ENCODE results near the gene HPCAL1. TPM values are rescaled to one million over a fixed set of nuclear protein-coding genes. Genes with fewer than 3 reads are reported as not detected.

HPCAL1 gene
- total RNA-seq, 1 donor from 2014 or later, result 160 TPM

- Histone ChIP-seq H3K9me3 (no peaks in the 10 kb centered on the region), H3K27me3 (no peaks in the 10 kb centered on the region), H3K4me3 (no peak overlapping the region), H3K36me3 (no peaks in the 10 kb centered on the region), H3K4me1 (peaks cover 43% of the 10 kb centered on the region), H3K27ac (no peak overlapping the region)
- ATAC-seq, result no peak
- DNase-seq, result no peak
- TF ChIP-seq CTCF (IDR thresholded peaks at IDR 0.05), result no peak
- intact Hi-C loops (cut with DNase I), result no loop called here
Observed at GRCh38 chr2:10309286-10309685, 6.6 kb downstream of the HPCAL1 start.

- H3K4me1 ChIP-seq, result peaks cover 32% of the 10 kb centered on the region
- ATAC-seq, result no peak
- no peak for DNase-seq
Observed at GRCh38 chr2:10310309-10310888, 7.7 kb downstream of the HPCAL1 start.

GRCh38 chr2:10311736-10312135, 9.0 kb downstream of the HPCAL1 start:
- Histone ChIP-seq H3K36me3 (no peaks in the 10 kb centered on the region), H3K4me1 (peaks cover 20% of the 10 kb centered on the region), H3K27ac (no peak overlapping the region), H3K27me3 (no peaks in the 10 kb centered on the region), H3K9me3 (no peaks in the 10 kb centered on the region), H3K4me3 (no peak overlapping the region)
- intact Hi-C loops (cut with DNase I), result no loop called here
- TF ChIP-seq CTCF (IDR thresholded peaks at IDR 0.05), result no peak
- ATAC-seq, result no peak
- DNase-seq, result no peak

More at GRCh38 chr2:10310309-10310888, 7.7 kb downstream of the HPCAL1 start:
- TF ChIP-seq CTCF (IDR thresholded peaks at IDR 0.05), result no peak
- Histone ChIP-seq H3K36me3 (no peaks in the 10 kb centered on the region), H3K4me3 (no peak overlapping the region), H3K9me3 (no peaks in the 10 kb centered on the region), H3K27ac (no peak overlapping the region), H3K27me3 (no peaks in the 10 kb centered on the region)
- intact Hi-C loops (cut with DNase I), result no loop called here

- no peak for DNase-seq
- H3K27me3 ChIP-seq, result no peaks in the 10 kb centered on the region
- H3K4me3 ChIP-seq, result no peak overlapping the region
- H3K27ac ChIP-seq, result no peak overlapping the region
- intact Hi-C loops (cut with DNase I), result no loop called here
- peaks cover 13% of the 10 kb centered on the region for H3K4me1 ChIP-seq
- no peaks in the 10 kb centered on the region for H3K9me3 ChIP-seq
- ATAC-seq, result no peak
- TF ChIP-seq CTCF (IDR thresholded peaks at IDR 0.05), result no peak
- no peaks in the 10 kb centered on the region for H3K36me3 ChIP-seq
Observed at GRCh38 chr2:10312437-10312957, 9.8 kb downstream of the HPCAL1 start.

- no peak overlapping the region for H3K27ac ChIP-seq
- no peak for ATAC-seq
- H3K4me1 ChIP-seq, result no peaks in the 10 kb centered on the region
- no peaks in the 10 kb centered on the region for H3K27me3 ChIP-seq
- intact Hi-C loops (cut with DNase I), result no loop called here
- TF ChIP-seq CTCF (IDR thresholded peaks at IDR 0.05), result no peak
- H3K36me3 ChIP-seq, result no peaks in the 10 kb centered on the region
- H3K4me3 ChIP-seq, result no peak overlapping the region
- no peaks in the 10 kb centered on the region for H3K9me3 ChIP-seq
- DNase-seq, result no peak
Observed at GRCh38 chr2:10316336-10316735, 13.6 kb downstream of the HPCAL1 start.

- H3K36me3 ChIP-seq, result no peaks in the 10 kb centered on the region
- H3K27me3 ChIP-seq, result no peaks in the 10 kb centered on the region
- ATAC-seq, result no peak
- H3K4me1 ChIP-seq, result no peaks in the 10 kb centered on the region
- H3K9me3 ChIP-seq, result no peaks in the 10 kb centered on the region
- no peak for DNase-seq
- intact Hi-C loops (cut with DNase I), result no loop called here
- no peak overlapping the region for H3K4me3 ChIP-seq
- no peak for TF ChIP-seq CTCF (IDR thresholded peaks at IDR 0.05)
- H3K27ac ChIP-seq, result no peak overlapping the region
Observed at GRCh38 chr2:10316860-10317259, 14.2 kb downstream of the HPCAL1 start.
